ENCODE data around the gene SEZ6. TPM values are rescaled to one million over a fixed set of nuclear protein-coding genes. Genes with fewer than 3 reads are reported as not detected.

The SEZ6 gene
- total and polyA plus RNA-seq, 2 donors (not counting 1 experiment from before 2014, with no cell fraction given) = not detected

DNA sequence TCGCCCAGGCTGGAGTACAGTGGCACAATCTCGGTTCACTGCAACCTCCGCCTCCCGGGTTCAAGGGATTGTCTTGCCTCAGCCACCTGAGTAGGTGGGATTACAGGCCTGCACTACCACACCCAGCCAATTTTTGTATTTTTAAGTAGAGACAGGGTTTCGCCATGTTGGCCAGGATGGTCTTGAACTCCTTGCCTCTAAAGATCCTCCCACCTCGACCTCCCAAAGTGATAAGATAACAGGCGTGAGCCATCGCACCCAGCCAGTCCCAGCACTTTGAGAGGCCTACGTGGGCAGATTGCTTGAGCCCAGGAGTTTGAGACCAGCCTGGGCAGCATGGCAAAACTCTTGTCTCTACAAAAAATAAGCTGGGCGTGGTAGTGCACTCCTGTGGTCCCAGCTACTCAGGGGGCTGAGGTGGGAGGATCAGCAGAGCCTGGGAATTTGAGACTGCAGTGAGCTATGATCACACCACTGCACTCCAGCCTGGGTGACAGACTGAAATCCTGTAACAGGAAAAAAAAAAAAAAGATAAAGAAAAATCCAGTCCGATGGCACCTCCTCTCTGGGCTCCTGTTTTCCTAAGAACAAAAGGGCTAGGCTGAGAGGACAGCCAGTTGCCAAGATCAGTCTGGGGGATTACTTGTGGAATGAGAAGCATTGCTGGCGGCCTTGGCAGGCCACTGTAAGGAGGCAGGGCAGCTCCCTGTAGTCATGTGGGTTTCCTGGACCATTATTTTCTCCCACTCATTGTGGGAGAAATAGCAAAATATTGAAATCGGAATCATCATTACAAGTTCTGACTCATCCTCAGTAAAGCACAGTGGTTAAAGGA is 34.1 kb upstream of the SEZ6 start:
- TF ChIP-seq, protein P1, sequence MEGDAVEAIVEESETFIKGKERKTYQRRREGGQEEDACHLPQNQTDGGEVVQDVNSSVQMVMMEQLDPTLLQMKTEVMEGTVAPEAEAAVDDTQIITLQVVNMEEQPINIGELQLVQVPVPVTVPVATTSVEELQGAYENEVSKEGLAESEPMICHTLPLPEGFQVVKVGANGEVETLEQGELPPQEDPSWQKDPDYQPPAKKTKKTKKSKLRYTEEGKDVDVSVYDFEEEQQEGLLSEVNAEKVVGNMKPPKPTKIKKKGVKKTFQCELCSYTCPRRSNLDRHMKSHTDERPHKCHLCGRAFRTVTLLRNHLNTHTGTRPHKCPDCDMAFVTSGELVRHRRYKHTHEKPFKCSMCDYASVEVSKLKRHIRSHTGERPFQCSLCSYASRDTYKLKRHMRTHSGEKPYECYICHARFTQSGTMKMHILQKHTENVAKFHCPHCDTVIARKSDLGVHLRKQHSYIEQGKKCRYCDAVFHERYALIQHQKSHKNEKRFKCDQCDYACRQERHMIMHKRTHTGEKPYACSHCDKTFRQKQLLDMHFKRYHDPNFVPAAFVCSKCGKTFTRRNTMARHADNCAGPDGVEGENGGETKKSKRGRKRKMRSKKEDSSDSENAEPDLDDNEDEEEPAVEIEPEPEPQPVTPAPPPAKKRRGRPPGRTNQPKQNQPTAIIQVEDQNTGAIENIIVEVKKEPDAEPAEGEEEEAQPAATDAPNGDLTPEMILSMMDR (conservative IDR thresholded peaks at IDR 0.05 in 1 of 2, IDR thresholded peaks at IDR 0.05 in 1 of 2; ENCODE audit: low read depth in 1 of 2, low read length in 2 of 2) = no peak
- no peak for TF ChIP-seq EZH2 (IDR thresholded peaks at IDR 0.05; ENCODE audit: low read length, missing control alignments)
- Histone ChIP-seq H3K9ac (ENCODE audit: insufficient read depth, low read length) (no peak overlapping the region), H3K27ac (ENCODE audit: insufficient read depth, low read length) (no peak overlapping the region)

DNA sequence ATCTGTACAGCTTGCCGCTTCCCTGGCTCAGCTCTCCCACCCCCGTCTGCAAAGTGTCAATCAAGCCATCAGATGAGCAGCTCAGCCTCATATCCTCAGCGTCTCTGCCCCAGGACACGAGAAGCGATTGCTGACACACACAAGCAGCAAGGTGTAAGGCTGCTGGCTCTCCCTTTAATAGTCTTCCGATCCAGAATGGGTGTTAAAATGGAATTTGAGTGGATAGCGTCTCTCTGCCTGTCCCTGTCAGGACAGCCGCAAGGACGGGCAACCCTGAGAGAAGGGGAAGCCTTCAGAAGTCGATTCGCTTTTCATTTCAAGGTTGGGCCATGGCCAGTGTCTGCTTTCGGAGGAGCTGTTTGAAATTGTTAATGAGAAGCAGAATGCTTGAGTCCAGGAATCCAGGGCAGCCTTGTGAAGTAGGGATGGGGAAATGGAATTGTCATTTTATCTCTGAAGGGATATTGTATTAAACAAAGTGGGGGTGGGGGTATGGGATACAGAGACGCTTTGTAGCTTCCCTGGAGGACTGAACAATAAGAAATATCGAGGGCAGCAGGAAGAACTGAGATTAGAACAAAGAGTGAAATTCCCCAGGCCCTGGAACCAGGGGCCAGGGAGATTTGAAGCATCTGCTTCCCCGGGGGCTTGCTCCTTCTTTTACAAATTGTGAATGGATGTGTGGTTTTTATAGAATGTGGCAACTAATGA is 32.4 kb upstream of the SEZ6 start:
- H3K27me3 ChIP-seq (ENCODE audit: control insufficient read depth, insufficient read depth, low read length) = peaks cover 37% of the 10 kb centered on the region
- no peak overlapping the region for H2AFZ ChIP-seq (ENCODE audit: low read length)
- no peak overlapping the region for H3K9ac ChIP-seq (ENCODE audit: insufficient read depth, low read length)
- H3K27ac ChIP-seq (ENCODE audit: insufficient read depth, low read length) = no peak overlapping the region
- no peaks in the 10 kb centered on the region for H4K20me1 ChIP-seq (ENCODE audit: control insufficient read depth, extremely low read depth, insufficient read depth, low read length)
- no peak for TF ChIP-seq EZH2 (IDR thresholded peaks at IDR 0.05; ENCODE audit: low read length, missing control alignments)
- TF ChIP-seq, protein P1 (conservative IDR thresholded peaks at IDR 0.05 in 1 of 2, IDR thresholded peaks at IDR 0.05 in 1 of 2; ENCODE audit: low read depth in 1 of 2, low read length in 2 of 2) = no peak
- H3K79me2 ChIP-seq (ENCODE audit: control insufficient read depth, insufficient read depth, low read length) = no peaks in the 10 kb centered on the region
- no peaks in the 10 kb centered on the region for H3K9me3 ChIP-seq (ENCODE audit: control insufficient read depth, insufficient read depth, low read depth, low read length)
- no peak for DNase-seq (ENCODE audit: low read depth in 2 of 2)
- no peak overlapping the region for H3K4me2 ChIP-seq (ENCODE audit: extremely low read depth, insufficient read depth, low read length)
- no peaks in the 10 kb centered on the region for H3K36me3 ChIP-seq (ENCODE audit: control insufficient read depth, insufficient read depth, low read length)
- H3K4me1 ChIP-seq (ENCODE audit: control insufficient read depth, extremely low read depth, insufficient read depth, low read length) = no peaks in the 10 kb centered on the region
- no peak overlapping the region for H3K4me3 ChIP-seq (replicated peaks in 1 of 4; ENCODE audit: control extremely low read depth in 1 of 4, insufficient read depth in 1 of 4, low read depth in 3 of 4, low read length in 4 of 4)

More for the DNA sequence above, 34.1 kb upstream of the SEZ6 start:
- H3K36me3 ChIP-seq (ENCODE audit: control insufficient read depth, insufficient read depth, low read length) = no peaks in the 10 kb centered on the region
- peak; percentile 5 to 95 for DNase-seq (ENCODE audit: low read depth in 2 of 2)
- H3K79me2 ChIP-seq (ENCODE audit: control insufficient read depth, insufficient read depth, low read length) = no peaks in the 10 kb centered on the region
- no peak overlapping the region for H2AFZ ChIP-seq (ENCODE audit: low read length)
- H3K9me3 ChIP-seq (ENCODE audit: control insufficient read depth, insufficient read depth, low read depth, low read length) = no peaks in the 10 kb centered on the region
- H3K4me1 ChIP-seq (ENCODE audit: control insufficient read depth, extremely low read depth, insufficient read depth, low read length) = no peaks in the 10 kb centered on the region
- no peaks in the 10 kb centered on the region for H4K20me1 ChIP-seq (ENCODE audit: control insufficient read depth, extremely low read depth, insufficient read depth, low read length)
- peaks cover 29% of the 10 kb centered on the region for H3K27me3 ChIP-seq (ENCODE audit: control insufficient read depth, insufficient read depth, low read length)
- H3K4me3 ChIP-seq (replicated peaks in 1 of 4; ENCODE audit: control extremely low read depth in 1 of 4, insufficient read depth in 1 of 4, low read depth in 3 of 4, low read length in 4 of 4) = no peak overlapping the region
- H3K4me2 ChIP-seq (ENCODE audit: extremely low read depth, insufficient read depth, low read length) = no peak overlapping the region

DNA sequence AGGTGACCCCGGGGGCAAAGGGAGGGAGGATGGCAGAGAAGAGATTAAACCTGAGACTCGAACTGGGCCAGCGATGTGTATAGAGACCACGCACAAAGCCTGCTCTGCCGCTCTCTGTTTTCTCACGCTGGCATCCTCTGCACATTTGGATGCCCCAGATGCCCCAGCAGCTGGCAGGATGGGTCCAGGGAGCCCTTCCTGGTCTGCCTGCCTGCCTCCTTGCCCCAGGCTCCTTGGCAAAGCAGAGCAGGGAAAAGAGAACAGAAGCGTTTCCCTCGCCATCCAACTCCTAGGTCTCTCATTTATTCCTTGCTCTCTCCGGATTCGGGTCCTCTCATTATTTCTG is 31.9 kb upstream of the SEZ6 start:
- no peak for DNase-seq (ENCODE audit: low read depth in 2 of 2)
- peaks cover 42% of the 10 kb centered on the region for H3K27me3 ChIP-seq (ENCODE audit: control insufficient read depth, insufficient read depth, low read length)
- H3K79me2 ChIP-seq (ENCODE audit: control insufficient read depth, insufficient read depth, low read length) = no peaks in the 10 kb centered on the region
- no peaks in the 10 kb centered on the region for H3K4me1 ChIP-seq (ENCODE audit: control insufficient read depth, extremely low read depth, insufficient read depth, low read length)
- H3K4me2 ChIP-seq (ENCODE audit: extremely low read depth, insufficient read depth, low read length) = no peak overlapping the region
- H3K9ac ChIP-seq (ENCODE audit: insufficient read depth, low read length) = no peak overlapping the region
- TF ChIP-seq EZH2 (IDR thresholded peaks at IDR 0.05; ENCODE audit: low read length, missing control alignments) = no peak
- TF ChIP-seq, protein P1 (conservative IDR thresholded peaks at IDR 0.05 in 1 of 2, IDR thresholded peaks at IDR 0.05 in 1 of 2; ENCODE audit: low read depth in 1 of 2, low read length in 2 of 2) = no peak
- H2AFZ ChIP-seq (ENCODE audit: low read length) = no peak overlapping the region
- H3K4me3 ChIP-seq (replicated peaks in 1 of 4; ENCODE audit: control extremely low read depth in 1 of 4, insufficient read depth in 1 of 4, low read depth in 3 of 4, low read length in 4 of 4) = no peak overlapping the region
- H3K36me3 ChIP-seq (ENCODE audit: control insufficient read depth, insufficient read depth, low read length) = no peaks in the 10 kb centered on the region
- H3K27ac ChIP-seq (ENCODE audit: insufficient read depth, low read length) = no peak overlapping the region
- no peaks in the 10 kb centered on the region for H3K9me3 ChIP-seq (ENCODE audit: control insufficient read depth, insufficient read depth, low read depth, low read length)
- no peaks in the 10 kb centered on the region for H4K20me1 ChIP-seq (ENCODE audit: control insufficient read depth, extremely low read depth, insufficient read depth, low read length)
